CD4-positive, alpha-beta T cell (primary cell): ENCODE results near the gene LIN7C. TPM values are rescaled to one million over a fixed set of nuclear protein-coding genes. Genes with fewer than 3 reads are reported as not detected.

ENCODE experiments used
- ATAC-seq: fragments of 200-7000 bp; cut with Tn5 transposase; one replicate; pipeline ENCODE4 v1.10.0; 2022; ENCODE audit warnings: mild to moderate bottlenecking; ENCODE audit not compliant: poor library complexity
- CTCF ChIA-PET: fragments of 350-600 bp; sonication (Branson Sonifier 250); formaldehyde crosslinking; loops from one replicate; lab custom pipeline; 2021; ENCODE audit warnings: antibody characterized with exemption, inconsistent platforms; lab: Charles Lee
- POLR2A ChIA-PET: fragments of 350-600 bp; sonication (Branson Sonifier 250); formaldehyde crosslinking; loops from one replicate; lab custom pipeline; 2021; ENCODE audit warnings: antibody characterized with exemption, inconsistent platforms; lab: Charles Lee
- DNase-seq, 14 experiments: peaks; one replicate each; pipeline ENCODE4 v3.0.0-alpha.2; 2013 to 2020; ENCODE audit warnings: mixed read lengths in 2 of 14
- H3K27ac ChIP-seq, 2 donors: one replicate each; pipeline versions ENCODE4 v1.5.1 to v1.7.0; 2013; ENCODE audit warnings: low read length in 2 of 2, low read depth in 1 of 2, mild to moderate bottlenecking in 1 of 2
- H3K27me3 ChIP-seq, 2 experiments: 1 replicate in 1 of 2; 2 replicates in 1 of 2; pipeline versions ENCODE4 v1.6.1 to v1.7.0; 2013; ENCODE audit warnings: low read length in 2 of 2, control low read depth in 1 of 2, mild to moderate bottlenecking in 1 of 2, moderate library complexity in 1 of 2; ENCODE audit not compliant: insufficient read depth in 2 of 2, control insufficient read depth in 1 of 2
- H3K36me3 ChIP-seq: one replicate; pipeline ENCODE4 v1.6.1; 2013; ENCODE audit warnings: low read length, control low read depth; ENCODE audit not compliant: insufficient read depth
- H3K4me1 ChIP-seq: one replicate; pipeline ENCODE4 v1.6.1; 2013; ENCODE audit warnings: low read length, control low read depth; ENCODE audit not compliant: insufficient read depth
- H3K4me3 ChIP-seq: one replicate; pipeline ENCODE4 v1.5.1; 2013; ENCODE audit warnings: mild to moderate bottlenecking, low read length, moderate library complexity
- H3K9me3 ChIP-seq, 2 experiments: 1 replicate in 1 of 2; 2 replicates in 1 of 2; pipeline versions ENCODE4 v1.6.1 to v1.7.0; 2013; ENCODE audit warnings: low read length in 2 of 2, mild to moderate bottlenecking in 2 of 2, control low read depth in 1 of 2, moderate library complexity in 1 of 2; ENCODE audit not compliant: control insufficient read depth in 1 of 2, insufficient read depth in 1 of 2
- H3K27ac Mint-ChIP-seq: one replicate; pipeline ENCODE4 v1.8.0; 2020; ENCODE audit warnings: mixed read lengths
- H3K27me3 Mint-ChIP-seq: one replicate; pipeline ENCODE4 v1.8.0; 2021; ENCODE audit warnings: mixed read lengths
- H3K36me3 Mint-ChIP-seq: one replicate; pipeline ENCODE4 v1.8.0; 2021; ENCODE audit warnings: low read depth, mixed read lengths
- H3K4me1 Mint-ChIP-seq: one replicate; pipeline ENCODE4 v1.8.0; 2021; ENCODE audit warnings: low read depth, mixed read lengths
- H3K4me3 Mint-ChIP-seq: one replicate; pipeline ENCODE4 v1.8.0; 2020; ENCODE audit warnings: mild to moderate bottlenecking, mixed read lengths
- H3K9me3 Mint-ChIP-seq: one replicate; pipeline ENCODE4 v1.8.0; 2020; ENCODE audit warnings: mixed read lengths
- CTCF ChIP-seq: fragments of 200-600 bp; IDR thresholded peaks from one replicate; pipeline ENCODE4 v1.8.0; 2022; ENCODE audit warnings: antibody characterized with exemption, mild to moderate bottlenecking
- intact Hi-C, 2 experiments: fragments of 100-400 bp; cut with DNase I in 1 of 2; cut with micrococcal nuclease in 1 of 2; formaldehyde crosslinking; loops; one replicate each; pipeline versions ENCODE4 v1.15.1 to v1.9.0; 2023 to 2025; cut with DNase I, micrococcal nuclease
- microRNA-seq: library from miRNA; unstranded; fragments of <30 nt; microRNA quantifications from one replicate; pipeline ENCODE4 v1.2.0, GENCODE V29; 2021; ENCODE audit warnings: borderline microRNAs expressed, borderline replicate concordance
- total RNA-seq, 174 experiments: library from RNA in 2 of 174; stranded (reverse) in 2 of 174; gene quantifications; one replicate each; pipeline ENCODE4 v1.2.3 and lab custom pipeline; 2021 to 2026

The LIN7C gene
- total RNA-seq, 2 experiments from 2014 or later: 27.1 to 27.6 TPM

- TF ChIP-seq CTCF: no peak
- no peak overlapping the region for H3K27ac Mint-ChIP-seq
- H3K36me3 ChIP-seq: no peaks in the 10 kb centered on the region
- no peaks in the 10 kb centered on the region for H3K9me3 ChIP-seq
- no peaks in the 10 kb centered on the region for H3K4me1 ChIP-seq
- H3K4me1 Mint-ChIP-seq: no peaks in the 10 kb centered on the region
- no peak overlapping the region for H3K27ac ChIP-seq
- no peaks in the 10 kb centered on the region for H3K9me3 Mint-ChIP-seq
- no peak for DNase-seq
- ChIA-PET CTCF (no interaction called here), POLR2A (interaction anchor here (0.7 kb wide), 1 partner anchor 32 kb away, joined by 5 read pairs; no protein-coding TSS in a partner anchor)
- H3K27me3 ChIP-seq: no peaks in the 10 kb centered on the region
- no peak overlapping the region for H3K4me3 ChIP-seq
- intact Hi-C loops: no loop called here
- H3K36me3 Mint-ChIP-seq: no peaks in the 10 kb centered on the region
- H3K27me3 Mint-ChIP-seq: peaks cover 18% of the 10 kb centered on the region
- no peak overlapping the region for H3K4me3 Mint-ChIP-seq
- ATAC-seq: no peak
Observed at GRCh38 chr11:27445625-27446024, 60.9 kb downstream of the LIN7C start.

- Mint-ChIP-seq H3K4me3 (no peak overlapping the region), H3K9me3 (no peaks in the 10 kb centered on the region), H3K27me3 (peaks cover 18% of the 10 kb centered on the region), H3K27ac (no peak overlapping the region), H3K36me3 (no peaks in the 10 kb centered on the region), H3K4me1 (no peaks in the 10 kb centered on the region)
- intact Hi-C loops: no loop called here
- no peak for TF ChIP-seq CTCF
- DNase-seq (no peak), ATAC-seq (no peak)
- Histone ChIP-seq H3K27ac (no peak overlapping the region), H3K27me3 (no peaks in the 10 kb centered on the region), H3K4me1 (no peaks in the 10 kb centered on the region), H3K36me3 (no peaks in the 10 kb centered on the region), H3K9me3 (no peaks in the 10 kb centered on the region), H3K4me3 (no peak overlapping the region)
- CTCF ChIA-PET: no interaction called here
- POLR2A ChIA-PET: no interaction called here
Observed at GRCh38 chr11:27444801-27445215, 61.8 kb downstream of the LIN7C start.

Small RNA genes within 50 kb of the gene (microRNA-seq; reads per million reads assigned to microRNA genes)
- gene MIR8087: not detected

Other genes with a start within 250 kb of the LIN7C start
- gene CCDC34, start 143.6 kb downstream of the LIN7C start, total RNA-seq: 1 to 10 TPM; 1.3 to 1.6 TPM
- under 1 TPM; 0.69 to 0.87 TPM for gene LGR4, start 34.0 kb downstream of the LIN7C start, total RNA-seq
- not detected for gene BDNF, start 193.7 kb upstream of the LIN7C start, total RNA-seq